OCI-LY3 (cell line): ENCODE results near the gene MPC1L.
A peak's percentile ranks its signal among the peaks of the same experiment; 100 is the strongest.

Experiments used
- H2AFZ ChIP-seq: fragments of 200-600, 300-600 bp; shearing (Covaris generic); 2 replicates; pipeline ENCODE4 v1.6.0; 2014; ENCODE audit warnings: antibody characterized with exemption, low read depth, low read length
- H3K27ac ChIP-seq: fragments of 200-600, 300-600 bp; sonication (generic); 2 replicates; pipeline ENCODE4 v1.5.1; 2014; ENCODE audit warnings: mild to moderate bottlenecking, low read length, moderate library complexity, mixed read lengths
- H3K27me3 ChIP-seq: fragments of 200-600, 300-600 bp; sonication (generic); 2 replicates; pipeline ENCODE4 v1.6.1; 2014; ENCODE audit warnings: low read depth, low read length, mixed read lengths
- H3K36me3 ChIP-seq: fragments of 200-600, 300-600 bp; sonication (generic); replicated peaks from 2 replicates; pipeline ENCODE3; 2014; ENCODE audit warnings: low read depth, low read length, mixed read lengths
- H3K4me1 ChIP-seq: fragments of 300-600, 200-600 bp; sonication (generic); 2 replicates; pipeline ENCODE4 v1.6.1; 2014; ENCODE audit warnings: low read length, mixed read lengths
- H3K4me2 ChIP-seq: fragments of 200-600, 300-600 bp; sonication (generic); 2 replicates; pipeline ENCODE4 v1.6.1; 2014; ENCODE audit warnings: low read length, mixed read lengths
- H3K4me3 ChIP-seq: fragments of 300-600, 200-600 bp; sonication (generic); 2 replicates; pipeline ENCODE4 v1.5.1; 2014; ENCODE audit warnings: antibody characterized with exemption, mild to moderate bottlenecking, low read length, moderate library complexity
- H3K79me2 ChIP-seq: fragments of 300-600, 200-600 bp; shearing (Covaris generic); 2 replicates; pipeline ENCODE4 v1.6.1; 2014; ENCODE audit warnings: mild to moderate bottlenecking, low read length, mixed read lengths
- H3K9ac ChIP-seq: fragments of 300-600, 200-600 bp; shearing (Covaris generic); 2 replicates; pipeline ENCODE4 v1.6.0; 2014; ENCODE audit warnings: mild to moderate bottlenecking, low read length, moderate library complexity
- H3K9me3 ChIP-seq: fragments of 200-600, 300-600 bp; shearing (Covaris generic); 2 replicates; pipeline ENCODE4 v1.6.1; 2014; ENCODE audit warnings: low read length, mixed read lengths; ENCODE audit not compliant: insufficient read depth
- H4K20me1 ChIP-seq: fragments of 200-600, 300-600 bp; sonication (generic); 2 replicates; pipeline ENCODE4 v1.6.1; 2016; ENCODE audit warnings: low read length, mixed read lengths; ENCODE audit not compliant: insufficient read depth
- CTCF ChIP-seq: fragments of 200-600, 300-600 bp; sonication (generic); IDR thresholded peaks from 2 replicates; pipeline ENCODE4 v1.5.1; 2014; ENCODE audit warnings: antibody characterized with exemption, low read length, low read depth
- EZH2phosphoT487 ChIP-seq: fragments of 200-600 bp; shearing (Covaris generic); IDR thresholded peaks from 2 replicates; pipeline ENCODE4 v1.6.1; 2018; ENCODE audit warnings: antibody characterized with exemption, mixed run types, low read depth

The MPC1L gene

GRCh38 chrX:40663078-40663740 is 40.0 kb downstream of the MPC1L start:
- no peak overlapping the region for H3K4me2 ChIP-seq
- TF ChIP-seq CTCF (no peak), EZH2phosphoT487 (no peak)
- peak overlapping the region; percentile 33; the same call in 1 of the 2 replicates for H3K27ac ChIP-seq
- H3K4me1 ChIP-seq: peaks cover 45% of the 10 kb centered on the region
- H4K20me1 ChIP-seq: no peaks in the 10 kb centered on the region
- no peak overlapping the region for H2AFZ ChIP-seq
- H3K27me3 ChIP-seq: no peaks in the 10 kb centered on the region
- H3K4me3 ChIP-seq: no peak overlapping the region
- H3K9ac ChIP-seq: no peak overlapping the region
- peaks cover 35% of the 10 kb centered on the region for H3K36me3 ChIP-seq
- H3K9me3 ChIP-seq: no peaks in the 10 kb centered on the region
- peaks cover 2% of the 10 kb centered on the region; the same call in 1 of the 2 replicates for H3K79me2 ChIP-seq

- no peak overlapping the region for H3K4me3 ChIP-seq
- TF ChIP-seq EZH2phosphoT487 (no peak), CTCF (peak; percentile 23; the same call in 1 of the 2 replicates)
- peak overlapping the region; percentile 45 for H3K27ac ChIP-seq
- no peaks in the 10 kb centered on the region for H4K20me1 ChIP-seq
- H3K9ac ChIP-seq: no peak overlapping the region
- peaks cover 45% of the 10 kb centered on the region for H3K4me1 ChIP-seq
- H3K79me2 ChIP-seq: peaks cover 2% of the 10 kb centered on the region; the same call in 1 of the 2 replicates
- H3K9me3 ChIP-seq: no peaks in the 10 kb centered on the region
- H3K27me3 ChIP-seq: no peaks in the 10 kb centered on the region
- H3K4me2 ChIP-seq: peak overlapping the region; percentile 49; the same call in 1 of the 2 replicates
- H2AFZ ChIP-seq: no peak overlapping the region
- H3K36me3 ChIP-seq: peaks cover 35% of the 10 kb centered on the region
Measured at GRCh38 chrX:40663880-40664630, 40.8 kb downstream of the MPC1L start.

GRCh38 chrX:40671126-40671525 is 47.9 kb downstream of the MPC1L start:
- no peaks in the 10 kb centered on the region for H3K79me2 ChIP-seq
- H4K20me1 ChIP-seq: no peaks in the 10 kb centered on the region
- no peak overlapping the region for H3K4me3 ChIP-seq
- no peaks in the 10 kb centered on the region for H3K27me3 ChIP-seq
- peaks cover 8% of the 10 kb centered on the region for H3K4me1 ChIP-seq
- no peak overlapping the region for H2AFZ ChIP-seq
- H3K4me2 ChIP-seq: no peak overlapping the region
- peaks cover 39% of the 10 kb centered on the region for H3K36me3 ChIP-seq
- TF ChIP-seq EZH2phosphoT487 (no peak), CTCF (no peak)
- no peak overlapping the region for H3K9ac ChIP-seq
- H3K27ac ChIP-seq: no peak overlapping the region
- H3K9me3 ChIP-seq: no peaks in the 10 kb centered on the region
